MCF 10A (cell line): ENCODE data around the gene DDX23. TPM values are rescaled to one million over a fixed set of nuclear protein-coding genes. Genes with fewer than 3 reads are reported as not detected.
"Not testable (repeated sequence)": the region's sequence is repeated elsewhere in the genome, so short reads cannot be mapped to it uniquely, and the experiment has no call there.

Experiments
- BruUV-seq: library from RNA; stranded (reverse); fragments of 400-500 nt; replicated peaks from 2 replicates; lab custom pipeline; 2021; lab: Mats Ljungman, UMichigan
- CTCF ChIA-PET: fragments of 300-600 bp; sonication (Branson Sonifier 250); formaldehyde crosslinking; extraction: SDS; loops from one replicate; lab custom pipeline; 2021; ENCODE audit warnings: antibody characterized with exemption, inconsistent platforms; lab: Yijun Ruan, JAX
- POLR2A ChIA-PET: fragments of 300-600, 350-650 bp; sonication (Branson Sonifier 250); formaldehyde crosslinking; extraction: SDS; loops from one replicate; lab custom pipeline; 2020; ENCODE audit warnings: antibody characterized with exemption, inconsistent platforms; lab: Yijun Ruan, JAX
- DNase-seq: peaks from one replicate; pipeline ENCODE4 v3.0.0-alpha.2; 2018; ENCODE audit not compliant: unreplicated experiment
- H3K27ac Mint-ChIP-seq: one replicate; pipeline ENCODE4 v1.8.0; 2022; ENCODE audit warnings: mild to moderate bottlenecking, low read depth, mixed read lengths; ENCODE audit not compliant: unreplicated experiment
- H3K27me3 Mint-ChIP-seq: one replicate; pipeline ENCODE4 v1.8.0; 2022; ENCODE audit warnings: mixed read lengths; ENCODE audit not compliant: insufficient read depth, unreplicated experiment
- H3K36me3 Mint-ChIP-seq: one replicate; pipeline ENCODE4 v1.8.0; 2022; ENCODE audit warnings: mild to moderate bottlenecking, moderate library complexity, mixed read lengths; ENCODE audit not compliant: insufficient read depth, unreplicated experiment
- H3K4me1 Mint-ChIP-seq: one replicate; pipeline ENCODE4 v1.8.0; 2022; ENCODE audit warnings: mixed read lengths; ENCODE audit not compliant: insufficient read depth, unreplicated experiment
- H3K4me3 Mint-ChIP-seq: one replicate; pipeline ENCODE4 v1.8.0; 2022; ENCODE audit warnings: mild to moderate bottlenecking, moderate library complexity, mixed read lengths; ENCODE audit not compliant: unreplicated experiment
- H3K9me3 Mint-ChIP-seq: one replicate; pipeline ENCODE4 v1.8.0; 2022; ENCODE audit warnings: mixed read lengths; ENCODE audit not compliant: unreplicated experiment
- intact Hi-C: fragments of 100-400 bp; cut with micrococcal nuclease; formaldehyde crosslinking; loops from 2 replicates; pipeline ENCODE4 v1.14.1; 2022
- total RNA-seq: library from RNA; stranded (reverse); gene quantifications from 2 replicates; pipeline ENCODE4 v1.2.3, GENCODE V29; 2022
- TF ChIP-seq, protein P1 (sequence below): fragments of 200-600 bp; IDR thresholded peaks from one replicate; pipeline ENCODE4 v1.8.0; 2022; ENCODE audit warnings: antibody characterized with exemption, mild to moderate bottlenecking; ENCODE audit not compliant: unreplicated experiment

Gene DDX23
- total RNA-seq, 1 experiment from 2014 or later = 88.4 TPM

DNA sequence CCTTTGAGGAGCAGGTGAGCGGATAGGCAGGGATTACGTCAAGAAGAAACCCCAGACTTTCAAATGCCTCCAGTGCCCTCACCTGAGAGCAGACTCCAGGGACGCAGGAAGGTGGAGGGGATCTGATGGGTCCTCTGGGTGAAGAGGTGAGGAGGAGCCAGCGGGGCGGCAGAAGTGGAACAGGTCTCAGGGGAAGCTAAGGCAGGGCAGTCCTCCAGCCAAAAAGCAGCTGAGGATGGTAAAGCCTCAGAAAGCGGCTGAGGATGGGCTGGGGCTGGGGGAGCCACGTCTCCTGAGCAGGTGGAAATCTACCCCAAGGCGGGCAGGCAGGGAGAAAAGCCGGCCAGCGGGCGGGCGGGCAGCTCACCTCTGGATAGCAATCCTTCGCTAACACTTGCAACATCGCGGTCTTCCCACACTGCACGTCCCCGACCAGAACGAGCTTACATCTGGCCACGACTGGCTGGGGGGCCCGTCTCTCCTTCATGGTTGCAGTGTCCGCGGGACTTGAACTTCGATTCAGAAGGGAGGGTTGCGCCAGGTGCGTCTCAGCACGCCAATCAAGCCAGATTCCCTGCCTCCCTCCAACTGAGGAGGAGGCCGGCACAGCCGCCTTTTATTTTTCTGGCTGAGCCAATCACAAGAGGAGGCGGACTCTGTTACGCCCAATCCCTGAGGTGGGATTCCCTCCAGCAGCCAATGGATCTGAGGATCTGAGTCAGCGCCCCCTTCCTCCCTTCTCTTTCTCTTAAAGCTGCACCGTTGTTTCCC lies 13.5 kb upstream of the DDX23 start, which contains the start of gene RND1:
Gene RND1 (minus strand): TSS at position 590 of the 771 bp plus-strand sequence. CDS start 103 bp downstream, at position 487.
- ChIA-PET POLR2A (interaction anchor here (0.6 to 4.1 kb wide), 11 partner anchors 9 to 389 kb away, joined by 3 to 33 read pairs (median 4); partner anchors contain the start of genes ARF3 and DDX23), CTCF (interaction anchor here (0.7 to 4.7 kb wide), 6 partner anchors 9 to 131 kb away, joined by 4 to 52 read pairs (median 5); partner anchors contain the start of gene DDX23)
- H3K27me3 Mint-ChIP-seq = no peaks in the 10 kb centered on the region
- no peaks in the 10 kb centered on the region for H3K9me3 Mint-ChIP-seq
- TF ChIP-seq, protein P1, sequence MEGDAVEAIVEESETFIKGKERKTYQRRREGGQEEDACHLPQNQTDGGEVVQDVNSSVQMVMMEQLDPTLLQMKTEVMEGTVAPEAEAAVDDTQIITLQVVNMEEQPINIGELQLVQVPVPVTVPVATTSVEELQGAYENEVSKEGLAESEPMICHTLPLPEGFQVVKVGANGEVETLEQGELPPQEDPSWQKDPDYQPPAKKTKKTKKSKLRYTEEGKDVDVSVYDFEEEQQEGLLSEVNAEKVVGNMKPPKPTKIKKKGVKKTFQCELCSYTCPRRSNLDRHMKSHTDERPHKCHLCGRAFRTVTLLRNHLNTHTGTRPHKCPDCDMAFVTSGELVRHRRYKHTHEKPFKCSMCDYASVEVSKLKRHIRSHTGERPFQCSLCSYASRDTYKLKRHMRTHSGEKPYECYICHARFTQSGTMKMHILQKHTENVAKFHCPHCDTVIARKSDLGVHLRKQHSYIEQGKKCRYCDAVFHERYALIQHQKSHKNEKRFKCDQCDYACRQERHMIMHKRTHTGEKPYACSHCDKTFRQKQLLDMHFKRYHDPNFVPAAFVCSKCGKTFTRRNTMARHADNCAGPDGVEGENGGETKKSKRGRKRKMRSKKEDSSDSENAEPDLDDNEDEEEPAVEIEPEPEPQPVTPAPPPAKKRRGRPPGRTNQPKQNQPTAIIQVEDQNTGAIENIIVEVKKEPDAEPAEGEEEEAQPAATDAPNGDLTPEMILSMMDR = no peak
- peaks cover 16% of the 10 kb centered on the region for H3K4me1 Mint-ChIP-seq
- TSS peak; percentile 75 for BruUV-seq
- no peaks in the 10 kb centered on the region for H3K36me3 Mint-ChIP-seq
- peak; percentile 95 for DNase-seq
- intact Hi-C loops = no loop called here
- peak within 1 kb of the TSS; percentile 81 for H3K4me3 Mint-ChIP-seq
- H3K27ac Mint-ChIP-seq = peak within 1 kb of the TSS; percentile 71

DNA sequence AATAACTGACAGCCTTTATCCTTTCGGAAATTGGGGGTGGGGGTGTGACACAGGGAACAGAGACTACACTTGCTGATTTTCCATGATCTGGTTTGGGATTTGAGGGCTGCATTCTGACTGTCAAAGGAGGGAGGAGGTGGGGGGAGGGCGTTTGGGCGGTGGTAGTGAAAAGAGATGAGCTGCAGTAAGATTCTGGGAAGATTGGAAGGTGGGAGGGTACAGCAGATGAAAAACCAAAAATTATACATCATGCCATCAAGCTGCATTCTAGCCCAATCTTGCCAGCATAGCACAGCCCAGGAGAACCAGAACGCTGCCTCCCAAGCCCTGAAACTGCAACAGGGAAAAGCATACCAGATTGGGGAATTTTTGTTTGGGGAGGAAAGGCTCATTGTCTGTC lies 11.3 kb upstream of the DDX23 start:
- BruUV-seq = no TSS peak
- no peaks in the 10 kb centered on the region for H3K27me3 Mint-ChIP-seq
- intact Hi-C loops = no loop called here
- no peak overlapping the region for H3K27ac Mint-ChIP-seq
- ChIA-PET POLR2A (no interaction called here), CTCF (interaction anchor here (2.5 to 3.1 kb wide), 2 partner anchors 10 to 27 kb away, joined by 11 to 15 read pairs; no protein-coding TSS in a partner anchor)
- TF ChIP-seq, protein P1 = no peak
- DNase-seq = no peak
- H3K4me3 Mint-ChIP-seq = no peak overlapping the region
- H3K36me3 Mint-ChIP-seq = no peaks in the 10 kb centered on the region
- peaks cover 16% of the 10 kb centered on the region for H3K4me1 Mint-ChIP-seq
- H3K9me3 Mint-ChIP-seq = no peaks in the 10 kb centered on the region

- POLR2A ChIA-PET = interaction anchor here (0.7 kb wide), 2 partner anchors 12 to 145 kb away, joined by 3 read pairs; no protein-coding TSS in a partner anchor
- no peak overlapping the region for H3K4me3 Mint-ChIP-seq
- DNase-seq = no peak
- H3K27me3 Mint-ChIP-seq = no peaks in the 10 kb centered on the region
- BruUV-seq = no TSS peak
- H3K27ac Mint-ChIP-seq = no peak overlapping the region
- TF ChIP-seq, protein P1 = no peak
- intact Hi-C loops = no loop called here
- peaks cover 16% of the 10 kb centered on the region for H3K4me1 Mint-ChIP-seq
- CTCF ChIA-PET = interaction anchor here (1.1 to 2.5 kb wide), 2 partner anchors 9 to 152 kb away, joined by 3 to 11 read pairs; no protein-coding TSS in a partner anchor
- no peaks in the 10 kb centered on the region for H3K9me3 Mint-ChIP-seq
- H3K36me3 Mint-ChIP-seq = no peaks in the 10 kb centered on the region
Observed at GRCh38 chr12:48862760-48863159, 10.8 kb upstream of the DDX23 start.

DNA sequence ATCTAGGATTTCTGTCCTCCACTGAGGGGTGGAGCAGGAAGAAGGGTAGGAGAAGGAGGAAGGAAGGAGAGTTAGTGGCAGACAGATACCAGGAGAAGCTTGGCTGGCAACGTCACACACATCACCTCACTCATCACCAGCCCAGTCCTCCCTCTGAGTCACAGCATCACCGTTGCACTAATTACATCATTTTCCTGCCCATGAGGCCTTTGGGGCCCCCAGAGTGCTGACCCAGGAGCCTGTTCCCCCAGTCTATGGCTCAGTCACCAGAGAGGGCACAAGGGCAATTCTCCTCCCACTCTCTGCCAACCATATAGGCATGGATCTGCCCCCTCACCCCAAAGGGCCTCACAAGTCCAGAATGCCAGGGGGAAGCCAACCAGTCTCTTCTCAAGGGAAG lies 9.1 kb upstream of the DDX23 start:
- ChIA-PET POLR2A (no interaction called here), CTCF (interaction anchor here (2.5 kb wide), 1 partner anchor 8 kb away, joined by 11 read pairs; no protein-coding TSS in a partner anchor)
- no peaks in the 10 kb centered on the region for H3K9me3 Mint-ChIP-seq
- peak overlapping the region; percentile 55 for H3K27ac Mint-ChIP-seq
- peaks cover 14% of the 10 kb centered on the region for H3K4me1 Mint-ChIP-seq
- no TSS peak for BruUV-seq
- no peaks in the 10 kb centered on the region for H3K36me3 Mint-ChIP-seq
- intact Hi-C loops = no loop called here
- no peak overlapping the region for H3K4me3 Mint-ChIP-seq
- no peaks in the 10 kb centered on the region for H3K27me3 Mint-ChIP-seq
- TF ChIP-seq, protein P1 = no peak
- DNase-seq = no peak

GRCh38 chr12:48860236-48860635 lies 8.3 kb upstream of the DDX23 start:
- BruUV-seq, H3K27ac Mint-ChIP-seq, DNase-seq, intact Hi-C loops, H3K4me1 Mint-ChIP-seq, H3K36me3 Mint-ChIP-seq, H3K4me3 Mint-ChIP-seq, H3K27me3 Mint-ChIP-seq, H3K9me3 Mint-ChIP-seq: not testable (repeated sequence)
- POLR2A ChIA-PET = interaction anchor here (0.6 to 0.7 kb wide), 2 partner anchors 14 to 116 kb away, joined by 3 to 4 read pairs; no protein-coding TSS in a partner anchor
- CTCF ChIA-PET = interaction anchor here (0.5 to 1.5 kb wide), 5 partner anchors 9 to 67 kb away, joined by 3 to 7 read pairs (median 5); no protein-coding TSS in a partner anchor
